GM23338 (cell line): ENCODE measurements around the gene CACNA2D2. TPM values are rescaled to one million over a fixed set of nuclear protein-coding genes. Genes with fewer than 3 reads are reported as not detected.

Experiments used
- ATAC-seq: fragments of 200-7000 bp; cut with Tn5 transposase; 3 replicates; pipeline ENCODE4 v1.9.1; 2020
- DNase-seq: peaks from one replicate; pipeline ENCODE4 v3.0.0-alpha.2; 2015; ENCODE audit warnings: low spot score
- H2AFZ ChIP-seq: fragments of 200-600 bp; sonication (generic); 2 replicates; pipeline ENCODE4 v1.8.0; 2016; ENCODE audit warnings: antibody characterized with exemption, mild to moderate bottlenecking, moderate library complexity
- H3F3A ChIP-seq: fragments of 200-600 bp; sonication (generic); replicated peaks from 2 replicates; pipeline ENCODE4 v1.8.0; 2017; ENCODE audit warnings: antibody characterized with exemption, mixed run types, low read depth
- H3K27ac ChIP-seq: fragments of 200-600 bp; sonication (generic); 2 replicates; pipeline ENCODE4 v1.6.1; 2016; ENCODE audit warnings: low read depth
- H3K27me3 ChIP-seq: fragments of 200-600 bp; sonication (generic); 2 replicates; pipeline ENCODE4 v1.8.0; 2016; ENCODE audit warnings: mild to moderate bottlenecking, mixed run types, moderate library complexity; ENCODE audit not compliant: insufficient read depth
- H3K36me3 ChIP-seq: fragments of 200-600 bp; sonication (generic); 2 replicates; pipeline ENCODE4 v1.8.0; 2016; ENCODE audit warnings: mild to moderate bottlenecking; ENCODE audit not compliant: insufficient read depth
- H3K4me1 ChIP-seq: fragments of 200-600 bp; sonication (generic); 2 replicates; pipeline ENCODE4 v1.8.0; 2016; ENCODE audit warnings: mild to moderate bottlenecking, moderate library complexity; ENCODE audit not compliant: insufficient read depth
- H3K4me2 ChIP-seq: fragments of 200-600 bp; sonication (generic); 2 replicates; pipeline ENCODE4 v1.7.1; 2017; ENCODE audit warnings: mixed run types
- H3K4me3 ChIP-seq: fragments of 200-600 bp; sonication (generic); 2 replicates; pipeline ENCODE4 v1.6.1; 2016; ENCODE audit warnings: mixed run types
- H3K79me2 ChIP-seq: fragments of 200-600 bp; sonication (generic); replicated peaks from 2 replicates; pipeline ENCODE4 v1.8.0; 2017; ENCODE audit warnings: mild to moderate bottlenecking; ENCODE audit not compliant: insufficient read depth
- H3K9me2 ChIP-seq: fragments of 200-600 bp; sonication (generic); 2 replicates; pipeline ENCODE4 v1.8.0; 2017; ENCODE audit not compliant: insufficient read depth
- H4K20me1 ChIP-seq: fragments of 200-600 bp; sonication (generic); replicated peaks from 2 replicates; pipeline ENCODE4 v1.8.0; 2017; ENCODE audit warnings: mild to moderate bottlenecking; ENCODE audit not compliant: insufficient read depth
- H3K27ac Mint-ChIP-seq: 2 replicates; pipeline ENCODE4 v1.8.0; 2020; ENCODE audit warnings: inconsistent platforms, mild to moderate bottlenecking, moderate library complexity, mixed read lengths
- H3K27me3 Mint-ChIP-seq: 3 replicates; pipeline ENCODE4 v1.8.0; 2022; ENCODE audit warnings: low read depth, mild to moderate bottlenecking, moderate library complexity, mixed read lengths, inconsistent platforms; ENCODE audit not compliant: insufficient read depth, poor library complexity
- H3K36me3 Mint-ChIP-seq: 3 replicates; pipeline ENCODE4 v1.8.0; 2021; ENCODE audit warnings: low read depth, mild to moderate bottlenecking, inconsistent platforms, moderate library complexity, mixed read lengths
- H3K4me1 Mint-ChIP-seq: 3 replicates; pipeline ENCODE4 v1.8.0; 2020; ENCODE audit warnings: mild to moderate bottlenecking, inconsistent platforms, mixed read lengths
- H3K4me3 Mint-ChIP-seq: 3 replicates; pipeline ENCODE4 v1.8.0; 2021; ENCODE audit warnings: moderate library complexity, mild to moderate bottlenecking, inconsistent platforms, mixed read lengths
- H3K9me3 Mint-ChIP-seq: 3 replicates; pipeline ENCODE4 v1.8.0; 2020; ENCODE audit warnings: moderate library complexity, mild to moderate bottlenecking, inconsistent platforms, mixed read lengths
- EZH2 ChIP-seq: fragments of 200-600 bp; sonication (generic); IDR thresholded peaks from one replicate; pipeline ENCODE4 v1.8.0; 2017; ENCODE audit warnings: antibody characterized with exemption, mild to moderate bottlenecking, low read depth; ENCODE audit not compliant: unreplicated experiment
- EZH2phosphoT487 ChIP-seq: fragments of 200-600 bp; sonication (generic); IDR thresholded peaks from one replicate; pipeline ENCODE4 v1.8.1; 2018; ENCODE audit warnings: antibody characterized with exemption; ENCODE audit not compliant: unreplicated experiment
- JUNB ChIP-seq: IDR thresholded peaks from one replicate; pipeline ENCODE4 v1.6.1; 2016; ENCODE audit warnings: antibody characterized with exemption; ENCODE audit not compliant: unreplicated experiment
- NANOG ChIP-seq: IDR thresholded peaks from 2 replicates; pipeline ENCODE4 v1.6.1; 2016; ENCODE audit warnings: antibody characterized with exemption, borderline replicate concordance
- POLR2AphosphoS5 ChIP-seq: IDR thresholded peaks from 2 replicates; pipeline ENCODE4 v1.6.1; 2016; ENCODE audit warnings: antibody characterized with exemption, low read depth
- STAT1 ChIP-seq: IDR thresholded peaks from one replicate; pipeline ENCODE4 v1.6.1; 2016; ENCODE audit warnings: antibody characterized with exemption; ENCODE audit not compliant: unreplicated experiment
- ZNF114 ChIP-seq: fragments of 250-450 bp; sonication (Bioruptor Pico); IDR thresholded peaks from 2 replicates; pipeline ENCODE4 v1.5.0; 2020; ENCODE audit warnings: mild to moderate bottlenecking, moderate library complexity
- polyA plus RNA-seq: library from polyadenylated mRNA; unstranded; fragments of >200 nt; fragmentation: Nextera tagmentation; extraction: Ambion mirVana; gene quantifications from 2 replicates; pipeline ENCODE4 v1.2.1, GENCODE V29; 2016
- total RNA-seq: library from RNA; depleted of rRNA; stranded (reverse); fragments of >200 nt; shearing (Covaris generic); gene quantifications from 2 replicates; pipeline ENCODE4 v1.2.3, GENCODE V29; 2014
- TF ChIP-seq, protein P1 (sequence below): fragments of 250-450 bp; sonication (Bioruptor Pico); IDR thresholded peaks from 2 replicates; pipeline ENCODE4 v1.5.0; 2020; ENCODE audit warnings: mild to moderate bottlenecking, moderate library complexity

The CACNA2D2 gene
- total and polyA plus RNA-seq, 2 experiments from 2014 or later, result 4.7 to 11.4 TPM

DNA sequence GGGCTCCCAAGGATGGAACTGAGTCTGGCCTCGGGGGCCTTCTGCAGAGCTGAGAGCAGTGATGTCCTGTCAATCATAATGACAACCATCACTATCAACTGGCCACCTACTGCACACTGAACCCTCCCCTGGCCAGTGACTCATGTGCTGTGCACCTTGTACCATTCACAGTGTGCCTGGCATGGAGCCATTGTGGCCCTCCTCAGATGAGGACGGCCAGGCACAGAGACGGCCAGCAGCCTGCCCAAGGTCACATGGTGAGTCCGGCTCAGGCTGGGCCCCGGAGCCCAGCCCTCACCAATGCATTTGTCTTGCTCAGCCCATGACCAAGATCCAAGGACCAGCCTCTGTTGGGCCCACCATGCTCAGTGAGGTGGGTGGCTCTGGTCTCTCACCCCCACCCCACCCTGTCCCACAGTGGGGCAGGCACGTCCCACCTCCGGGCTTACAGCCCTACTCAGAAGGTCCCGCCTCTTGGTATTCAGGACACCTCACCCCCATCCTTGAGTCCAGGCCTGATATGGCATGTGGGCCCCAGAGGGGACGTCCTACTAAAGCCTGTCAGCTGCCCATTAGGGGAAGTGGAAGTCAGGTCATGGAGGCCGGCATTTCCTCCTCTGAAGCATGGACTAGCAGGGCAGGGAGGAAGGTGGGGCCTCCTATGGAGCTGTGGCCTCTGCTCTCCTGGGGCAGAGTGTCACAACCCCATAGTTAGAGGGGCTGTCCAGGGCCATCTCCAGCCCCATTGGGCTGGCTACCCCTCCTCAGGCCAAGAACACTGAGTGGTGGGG, 108.2 kb downstream of the CACNA2D2 start:
- H3K4me3 ChIP-seq, result no peak overlapping the region
- no peaks in the 10 kb centered on the region for H3K9me2 ChIP-seq
- no peak overlapping the region for H3K4me2 ChIP-seq
- no peak overlapping the region for H3K4me3 Mint-ChIP-seq
- H3K36me3 Mint-ChIP-seq, result no peaks in the 10 kb centered on the region; the same call in 2 of the 3 replicates
- no peaks in the 10 kb centered on the region for H3K79me2 ChIP-seq
- H3K4me1 Mint-ChIP-seq, result no peaks in the 10 kb centered on the region
- ATAC-seq (no peak), DNase-seq (no peak)
- no peak overlapping the region for H2AFZ ChIP-seq
- H3F3A ChIP-seq, result no peaks in the 10 kb centered on the region
- H3K27me3 Mint-ChIP-seq, result peaks cover 4% of the 10 kb centered on the region
- no peak overlapping the region for H3K27ac ChIP-seq
- H4K20me1 ChIP-seq, result no peaks in the 10 kb centered on the region
- no peaks in the 10 kb centered on the region; the same call in 1 of the 2 replicates for H3K36me3 ChIP-seq
- TF ChIP-seq STAT1 (no peak), NANOG (no peak), JUNB (no peak), ZNF114 (CRISPR knock-in tag) (no peak), EZH2 (no peak), POLR2AphosphoS5 (no peak), EZH2phosphoT487 (no peak)
- TF ChIP-seq, protein P1, sequence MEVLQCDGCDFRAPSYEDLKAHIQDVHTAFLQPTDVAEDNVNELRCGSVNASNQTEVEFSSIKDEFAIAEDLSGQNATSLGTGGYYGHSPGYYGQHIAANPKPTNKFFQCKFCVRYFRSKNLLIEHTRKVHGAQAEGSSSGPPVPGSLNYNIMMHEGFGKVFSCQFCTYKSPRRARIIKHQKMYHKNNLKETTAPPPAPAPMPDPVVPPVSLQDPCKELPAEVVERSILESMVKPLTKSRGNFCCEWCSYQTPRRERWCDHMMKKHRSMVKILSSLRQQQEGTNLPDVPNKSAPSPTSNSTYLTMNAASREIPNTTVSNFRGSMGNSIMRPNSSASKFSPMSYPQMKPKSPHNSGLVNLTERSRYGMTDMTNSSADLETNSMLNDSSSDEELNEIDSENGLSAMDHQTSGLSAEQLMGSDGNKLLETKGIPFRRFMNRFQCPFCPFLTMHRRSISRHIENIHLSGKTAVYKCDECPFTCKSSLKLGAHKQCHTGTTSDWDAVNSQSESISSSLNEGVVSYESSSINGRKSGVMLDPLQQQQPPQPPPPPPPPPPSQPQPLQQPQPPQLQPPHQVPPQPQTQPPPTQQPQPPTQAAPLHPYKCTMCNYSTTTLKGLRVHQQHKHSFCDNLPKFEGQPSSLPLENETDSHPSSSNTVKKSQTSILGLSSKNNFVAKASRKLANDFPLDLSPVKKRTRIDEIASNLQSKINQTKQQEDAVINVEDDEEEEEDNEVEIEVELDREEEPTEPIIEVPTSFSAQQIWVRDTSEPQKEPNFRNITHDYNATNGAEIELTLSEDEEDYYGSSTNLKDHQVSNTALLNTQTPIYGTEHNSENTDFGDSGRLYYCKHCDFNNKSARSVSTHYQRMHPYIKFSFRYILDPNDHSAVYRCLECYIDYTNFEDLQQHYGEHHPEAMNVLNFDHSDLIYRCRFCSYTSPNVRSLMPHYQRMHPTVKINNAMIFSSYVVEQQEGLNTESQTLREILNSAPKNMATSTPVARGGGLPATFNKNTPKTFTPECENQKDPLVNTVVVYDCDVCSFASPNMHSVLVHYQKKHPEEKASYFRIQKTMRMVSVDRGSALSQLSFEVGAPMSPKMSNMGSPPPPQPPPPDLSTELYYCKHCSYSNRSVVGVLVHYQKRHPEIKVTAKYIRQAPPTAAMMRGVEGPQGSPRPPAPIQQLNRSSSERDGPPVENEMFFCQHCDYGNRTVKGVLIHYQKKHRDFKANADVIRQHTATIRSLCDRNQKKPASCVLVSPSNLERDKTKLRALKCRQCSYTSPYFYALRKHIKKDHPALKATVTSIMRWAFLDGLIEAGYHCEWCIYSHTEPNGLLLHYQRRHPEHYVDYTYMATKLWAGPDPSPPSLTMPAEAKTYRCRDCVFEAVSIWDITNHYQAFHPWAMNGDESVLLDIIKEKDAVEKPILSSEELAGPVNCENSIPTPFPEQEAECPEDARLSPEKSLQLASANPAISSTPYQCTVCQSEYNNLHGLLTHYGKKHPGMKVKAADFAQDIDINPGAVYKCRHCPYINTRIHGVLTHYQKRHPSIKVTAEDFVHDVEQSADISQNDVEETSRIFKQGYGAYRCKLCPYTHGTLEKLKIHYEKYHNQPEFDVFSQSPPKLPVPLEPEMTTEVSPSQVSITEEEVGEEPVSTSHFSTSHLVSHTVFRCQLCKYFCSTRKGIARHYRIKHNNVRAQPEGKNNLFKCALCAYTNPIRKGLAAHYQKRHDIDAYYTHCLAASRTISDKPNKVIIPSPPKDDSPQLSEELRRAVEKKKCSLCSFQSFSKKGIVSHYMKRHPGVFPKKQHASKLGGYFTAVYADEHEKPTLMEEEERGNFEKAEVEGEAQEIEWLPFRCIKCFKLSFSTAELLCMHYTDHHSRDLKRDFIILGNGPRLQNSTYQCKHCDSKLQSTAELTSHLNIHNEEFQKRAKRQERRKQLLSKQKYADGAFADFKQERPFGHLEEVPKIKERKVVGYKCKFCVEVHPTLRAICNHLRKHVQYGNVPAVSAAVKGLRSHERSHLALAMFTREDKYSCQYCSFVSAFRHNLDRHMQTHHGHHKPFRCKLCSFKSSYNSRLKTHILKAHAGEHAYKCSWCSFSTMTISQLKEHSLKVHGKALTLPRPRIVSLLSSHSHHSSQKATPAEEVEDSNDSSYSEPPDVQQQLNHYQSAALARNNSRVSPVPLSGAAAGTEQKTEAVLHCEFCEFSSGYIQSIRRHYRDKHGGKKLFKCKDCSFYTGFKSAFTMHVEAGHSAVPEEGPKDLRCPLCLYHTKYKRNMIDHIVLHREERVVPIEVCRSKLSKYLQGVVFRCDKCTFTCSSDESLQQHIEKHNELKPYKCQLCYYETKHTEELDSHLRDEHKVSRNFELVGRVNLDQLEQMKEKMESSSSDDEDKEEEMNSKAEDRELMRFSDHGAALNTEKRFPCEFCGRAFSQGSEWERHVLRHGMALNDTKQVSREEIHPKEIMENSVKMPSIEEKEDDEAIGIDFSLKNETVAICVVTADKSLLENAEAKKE (CRISPR knock-in tag), result no peak
- no peaks in the 10 kb centered on the region for H3K27me3 ChIP-seq
- no peaks in the 10 kb centered on the region for H3K4me1 ChIP-seq
- no peak overlapping the region for H3K27ac Mint-ChIP-seq
- no peaks in the 10 kb centered on the region for H3K9me3 Mint-ChIP-seq
